Hematopoietic multipotent progenitor cell treated with erythropoietin and hydrocortisone succinate and interleukin-3 and kit ligand, for 6 days (in vitro differentiated cells): ENCODE data around the gene CATSPERZ.

Experiments
- DNase-seq: peaks from one replicate; pipeline ENCODE4 v3.0.0-alpha.2; 2015

Gene CATSPERZ

DNA sequence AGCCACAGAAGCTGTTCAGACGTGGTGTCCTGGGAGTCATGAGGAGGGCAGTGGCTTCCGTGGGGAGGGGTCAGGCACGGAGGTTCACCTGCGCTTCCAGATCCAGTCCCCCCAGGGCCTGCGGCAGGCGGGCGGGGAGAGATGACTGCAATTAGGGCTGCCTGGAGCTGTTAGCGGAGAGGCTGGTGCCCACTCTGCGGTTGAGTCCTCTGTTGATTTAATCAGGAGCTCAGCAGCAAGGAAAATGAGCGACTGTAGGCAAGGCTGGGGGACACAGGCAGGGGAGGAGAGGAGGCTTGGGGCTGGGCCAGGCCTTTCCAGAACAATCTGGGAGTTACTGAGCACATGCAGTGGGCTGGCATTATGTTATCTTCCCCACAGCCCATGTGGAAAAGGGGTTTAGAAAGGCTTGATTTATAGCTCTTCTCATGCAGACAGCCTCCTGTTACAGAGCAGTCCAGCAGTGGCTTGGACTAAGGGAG is 35.7 kb upstream of the CATSPERZ start:
- no peak for DNase-seq

DNA sequence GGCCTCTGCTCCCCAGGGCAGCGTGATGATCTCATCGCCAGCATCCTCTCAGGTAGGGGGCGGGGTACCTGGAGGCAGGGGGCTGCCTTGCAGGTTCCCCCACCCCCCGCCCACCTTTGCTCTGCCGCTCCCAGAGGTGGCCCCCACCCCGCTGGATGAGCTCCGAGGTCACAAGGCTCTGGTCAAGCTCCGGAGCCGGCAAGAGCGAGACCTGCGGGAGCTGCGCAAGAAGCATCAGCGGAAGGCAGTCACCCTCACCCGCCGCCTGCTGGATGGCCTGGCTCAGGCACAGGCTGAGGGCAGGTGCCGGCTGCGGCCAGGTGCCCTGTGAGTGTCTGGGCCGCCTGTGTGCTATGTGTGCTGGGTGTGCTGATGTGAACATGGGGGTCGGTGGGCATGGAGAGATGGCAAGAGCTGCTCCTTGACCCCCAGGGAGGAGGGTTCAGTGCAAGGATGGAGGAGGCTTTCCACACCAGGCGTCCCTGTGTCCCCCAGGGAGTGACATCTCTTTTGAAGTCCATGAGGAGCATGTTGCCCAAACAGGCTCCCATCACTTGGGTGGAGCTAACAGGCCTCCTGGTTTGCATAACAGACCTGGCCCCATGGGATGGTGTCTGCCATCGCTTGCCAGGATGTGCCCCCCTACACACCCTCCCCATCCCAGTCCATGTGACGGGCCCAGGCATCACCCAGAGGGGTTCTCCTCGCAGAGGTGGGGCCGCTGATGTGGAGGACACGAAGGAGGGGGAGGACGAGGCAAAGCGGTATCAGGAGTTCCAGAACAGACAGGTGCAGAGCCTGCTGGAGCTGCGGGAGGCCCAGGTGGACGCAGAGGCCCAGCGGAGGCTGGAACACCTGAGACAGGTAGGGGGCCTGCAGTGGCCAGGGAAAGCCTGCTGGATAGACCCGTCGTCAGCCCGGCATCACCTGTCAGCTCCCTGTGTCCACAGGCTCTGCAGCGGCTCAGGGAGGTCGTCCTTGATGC is 34.7 kb upstream of the CATSPERZ start:
- DNase-seq = no peak

DNA sequence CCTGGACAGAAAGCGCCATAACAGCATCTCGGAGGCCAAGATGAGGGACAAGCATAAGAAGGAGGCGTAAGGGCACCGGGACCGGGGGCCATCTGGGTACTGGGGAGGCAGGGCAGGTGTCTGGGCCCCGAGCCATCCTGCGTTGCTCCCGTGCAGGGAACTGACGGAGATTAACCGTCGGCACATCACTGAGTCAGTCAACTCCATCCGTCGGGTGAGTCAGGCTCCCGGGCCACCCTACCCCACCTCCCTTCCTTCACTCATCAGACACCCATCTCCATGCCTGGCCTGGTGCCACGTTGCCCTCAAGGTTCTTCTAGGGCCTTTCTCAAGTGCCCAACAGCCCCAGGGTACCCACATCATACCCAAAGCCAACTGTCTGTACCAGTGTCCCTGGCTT is 33.8 kb upstream of the CATSPERZ start:
- DNase-seq = no peak

DNA sequence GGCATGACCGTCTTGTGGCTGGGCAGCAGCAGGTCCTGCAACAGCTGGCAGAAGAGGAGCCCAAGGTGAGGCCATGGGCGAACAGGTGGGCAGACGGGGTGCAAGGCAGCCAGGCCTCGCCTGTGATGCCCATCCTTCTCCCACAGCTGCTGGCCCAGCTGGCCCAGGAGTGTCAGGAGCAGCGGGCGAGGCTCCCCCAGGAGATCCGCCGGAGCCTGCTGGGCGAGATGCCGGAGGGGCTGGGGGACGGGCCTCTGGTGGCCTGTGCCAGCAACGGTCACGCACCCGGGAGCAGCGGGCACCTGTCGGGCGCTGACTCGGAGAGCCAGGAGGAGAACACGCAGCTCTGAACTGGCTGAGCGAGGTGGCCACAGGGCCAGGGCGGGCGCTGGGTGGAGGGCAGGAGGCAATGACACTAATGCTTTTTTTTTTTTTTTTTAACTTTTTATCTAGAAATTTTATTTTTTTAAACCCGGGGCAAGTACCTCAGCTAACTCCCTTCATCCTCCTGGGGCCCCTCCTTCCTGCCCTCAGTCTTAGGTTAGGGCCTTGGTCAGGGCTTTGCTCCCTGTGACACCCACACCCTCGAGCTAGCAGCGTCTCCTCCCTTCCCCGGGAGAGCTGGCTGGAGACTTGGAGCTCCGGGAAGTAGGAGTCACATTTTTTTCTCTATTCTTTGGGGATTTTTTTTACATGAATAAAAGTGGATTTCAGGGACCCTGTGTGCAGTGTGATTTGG is 32.8 kb upstream of the CATSPERZ start:
- no peak for DNase-seq

DNA sequence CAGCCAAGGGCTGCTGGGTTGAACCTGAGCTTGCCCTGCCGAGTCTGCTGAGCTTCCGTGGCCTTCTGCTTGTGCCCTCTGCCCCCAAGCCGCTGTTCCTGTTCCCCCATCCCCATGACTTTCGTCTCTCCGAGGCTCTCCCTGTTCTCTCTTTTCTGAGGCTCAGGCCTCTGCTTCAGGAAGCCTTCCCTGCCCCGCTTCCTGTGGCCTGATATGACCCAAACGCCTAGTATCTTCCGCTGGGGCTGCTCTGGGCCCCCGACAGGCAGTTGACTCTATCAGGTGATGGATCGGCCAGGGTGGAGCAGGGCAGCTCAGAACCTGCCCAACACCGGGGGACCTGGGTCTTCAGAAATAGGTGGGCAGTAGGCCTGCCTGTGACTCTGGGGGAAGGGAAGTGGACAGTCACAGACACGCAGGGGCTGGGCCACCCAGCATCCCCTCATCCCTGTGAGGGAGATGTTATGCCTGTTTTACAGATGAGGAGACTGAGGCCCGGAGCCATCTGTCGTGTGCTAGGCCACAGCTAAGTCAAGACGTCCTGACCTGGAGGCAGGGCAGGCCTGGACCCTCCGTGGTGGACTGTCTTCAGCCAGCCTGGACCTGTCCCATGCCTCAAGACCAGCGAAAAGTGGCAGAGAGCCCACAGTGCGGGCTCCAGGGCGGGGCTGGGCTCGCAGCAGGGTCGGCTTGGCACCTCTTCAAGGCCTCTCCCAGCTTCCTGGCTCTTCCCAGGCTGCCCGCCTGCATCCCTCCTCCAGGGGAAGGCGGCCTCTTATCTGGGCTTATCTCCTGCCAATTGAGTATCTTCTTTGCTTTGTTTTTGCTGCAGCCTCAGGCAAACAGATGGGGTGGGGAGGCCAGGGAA is 31.9 kb upstream of the CATSPERZ start:
- DNase-seq = peak; percentile 71

DNA sequence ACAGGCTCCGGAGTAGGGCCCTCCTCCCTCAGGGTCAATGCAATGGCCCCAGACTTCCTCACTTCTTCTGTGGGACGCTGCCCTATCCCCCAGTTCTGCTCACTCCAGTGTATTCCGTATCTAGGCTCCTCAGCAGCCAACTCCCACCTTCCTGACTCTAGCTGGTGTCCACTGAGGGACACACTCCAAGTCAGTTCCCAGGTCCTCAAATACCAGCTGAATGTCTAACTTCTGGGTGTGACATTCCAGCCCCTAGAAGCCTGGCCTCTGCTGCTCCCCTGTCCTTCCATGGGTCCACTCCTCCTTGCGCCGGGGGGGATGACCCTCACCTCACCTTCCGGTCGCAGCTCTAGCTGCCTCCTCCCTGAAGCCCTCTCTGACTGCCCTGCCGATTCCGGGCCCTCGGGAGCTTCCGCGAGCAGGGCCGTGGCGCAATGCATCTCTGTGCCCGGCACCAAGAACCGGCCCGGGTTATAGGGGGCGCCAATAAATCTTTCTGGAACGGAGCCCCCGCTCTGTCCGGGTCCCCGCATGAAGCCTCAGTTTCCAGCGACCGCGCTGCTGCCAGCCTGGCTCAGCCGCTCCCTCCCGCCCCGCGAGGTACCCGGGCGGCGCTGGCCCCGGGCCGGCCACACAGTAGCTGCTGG is 31.1 kb upstream of the CATSPERZ start:
- DNase-seq = peak; percentile 67

DNA sequence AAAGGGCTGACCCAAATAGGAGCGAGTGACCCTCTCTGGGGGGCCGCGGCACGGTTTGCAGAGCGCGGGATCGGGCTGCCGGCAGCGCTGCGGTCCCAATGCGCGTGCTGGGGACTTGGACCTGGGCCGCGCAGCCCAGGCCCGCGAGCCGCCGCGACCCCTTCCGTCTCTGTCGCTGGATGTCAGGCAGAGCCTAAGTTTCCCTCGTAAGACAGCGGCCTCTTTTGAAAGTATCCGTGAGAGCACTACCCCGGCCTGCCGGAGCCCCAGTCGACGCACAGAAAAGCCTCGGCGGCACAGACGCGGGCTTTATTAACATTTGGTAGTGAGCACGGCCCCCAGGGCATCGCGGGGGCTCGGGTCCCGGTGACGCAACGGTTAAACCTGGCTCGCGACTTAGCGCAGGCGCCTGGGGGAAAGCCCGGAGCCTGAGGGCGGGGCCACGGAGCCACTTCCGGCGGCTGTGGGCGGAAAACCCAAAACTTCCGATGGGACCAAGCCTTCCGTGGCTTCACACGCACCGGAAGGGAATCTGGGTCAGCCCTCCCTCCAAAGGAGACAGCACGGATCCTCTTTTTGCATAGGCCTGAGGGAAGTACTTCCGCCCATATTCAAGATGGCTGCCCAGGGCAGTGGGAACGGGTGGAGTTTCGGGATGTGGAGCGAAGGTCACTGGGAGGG is 30.5 kb upstream of the CATSPERZ start:
- peak; percentile 99 for DNase-seq

DNA sequence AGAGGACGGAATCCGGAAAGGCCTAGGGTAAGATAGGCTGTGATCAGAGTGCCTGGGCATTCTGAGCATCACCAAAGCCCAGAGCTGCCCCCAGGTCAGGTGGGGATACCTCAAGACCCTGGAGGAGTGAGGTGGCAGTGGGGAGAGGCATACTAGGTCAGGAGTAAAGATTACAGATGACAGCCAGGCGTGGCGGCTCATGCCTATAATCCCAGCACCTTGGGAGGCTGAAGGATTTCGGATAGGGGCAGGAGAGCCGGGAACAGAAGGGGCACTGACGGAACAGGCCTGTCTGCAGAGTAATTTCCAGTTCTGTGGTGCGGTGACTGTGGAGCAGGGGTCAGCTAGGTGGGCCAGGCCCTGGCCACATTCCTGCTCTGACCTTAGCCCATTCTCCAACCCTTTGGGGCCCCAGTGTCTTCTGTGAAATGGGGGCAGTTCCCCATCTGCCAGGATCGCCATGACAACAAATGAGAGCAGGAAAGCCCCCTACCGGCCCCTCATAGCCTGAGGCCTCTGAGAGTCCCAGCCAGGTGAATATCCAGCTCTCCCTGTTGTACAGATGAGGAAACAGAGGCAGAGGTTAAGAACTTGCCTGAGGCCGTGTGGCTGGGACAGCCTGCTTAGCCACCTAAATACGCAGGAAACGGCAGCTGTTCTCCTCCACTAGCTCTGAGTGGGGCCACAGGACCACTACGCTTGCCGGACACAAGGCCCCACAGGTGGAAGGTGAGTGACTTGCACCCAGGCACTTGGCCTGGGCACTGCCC is 24.9 kb upstream of the CATSPERZ start:
- no peak for DNase-seq

DNA sequence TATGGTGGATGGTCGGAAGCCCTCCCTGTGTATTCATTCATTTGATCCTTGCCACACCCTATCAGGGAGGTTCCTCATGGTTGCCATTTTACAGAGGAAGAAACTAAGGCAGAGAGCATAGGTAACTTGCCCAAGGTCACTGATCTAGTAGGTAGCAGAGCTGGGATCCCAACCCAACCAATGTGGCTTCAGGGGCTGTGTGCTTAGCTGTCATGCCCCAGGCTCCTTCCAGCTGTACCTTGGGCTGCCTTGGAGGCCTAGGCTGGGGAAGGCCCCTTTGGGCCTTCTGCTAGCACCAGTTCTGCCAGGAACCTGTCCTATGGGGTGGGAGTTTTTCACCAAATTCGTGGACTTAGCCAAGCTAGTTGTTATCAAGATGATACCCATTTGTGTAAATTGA is 24.3 kb upstream of the CATSPERZ start:
- no peak for DNase-seq

DNA sequence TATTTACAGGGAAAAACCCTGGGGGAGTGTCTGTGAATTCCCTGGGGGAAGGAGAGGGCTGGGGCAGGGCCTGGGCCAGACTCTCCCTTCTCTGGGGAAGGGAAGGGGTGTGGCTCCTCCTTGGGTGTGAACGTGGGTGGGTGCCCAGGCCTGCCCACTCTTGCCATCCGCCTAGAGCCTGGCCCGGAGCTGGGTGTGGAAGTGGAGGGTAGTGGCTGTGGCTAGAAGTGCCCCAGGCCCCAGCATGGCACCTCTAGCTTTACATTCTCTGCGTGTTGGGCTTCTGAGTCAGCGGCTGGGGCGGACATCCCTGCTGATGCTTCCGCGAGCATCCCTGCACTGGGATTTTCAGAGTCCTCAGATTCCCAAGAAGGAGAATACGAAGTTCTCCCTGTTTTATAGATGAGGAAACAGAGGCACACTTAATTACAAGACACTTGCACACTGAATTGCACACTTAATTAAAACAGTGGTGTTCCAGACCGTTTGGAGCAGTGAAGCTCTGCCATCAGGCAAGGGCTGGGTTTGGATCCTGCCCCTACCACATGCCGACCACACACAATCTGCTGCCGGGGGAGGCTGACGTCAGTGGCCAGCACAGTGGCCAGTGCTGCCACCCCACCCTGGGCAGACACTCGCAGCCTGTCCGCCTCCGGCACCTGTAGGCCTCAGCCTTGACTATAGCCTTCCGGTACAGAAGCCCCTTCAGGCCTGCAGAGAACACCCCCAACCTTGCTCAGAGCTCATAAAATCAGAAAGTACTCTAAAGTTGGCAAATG is 23.3 kb upstream of the CATSPERZ start:
- peak; percentile 72 for DNase-seq

DNA sequence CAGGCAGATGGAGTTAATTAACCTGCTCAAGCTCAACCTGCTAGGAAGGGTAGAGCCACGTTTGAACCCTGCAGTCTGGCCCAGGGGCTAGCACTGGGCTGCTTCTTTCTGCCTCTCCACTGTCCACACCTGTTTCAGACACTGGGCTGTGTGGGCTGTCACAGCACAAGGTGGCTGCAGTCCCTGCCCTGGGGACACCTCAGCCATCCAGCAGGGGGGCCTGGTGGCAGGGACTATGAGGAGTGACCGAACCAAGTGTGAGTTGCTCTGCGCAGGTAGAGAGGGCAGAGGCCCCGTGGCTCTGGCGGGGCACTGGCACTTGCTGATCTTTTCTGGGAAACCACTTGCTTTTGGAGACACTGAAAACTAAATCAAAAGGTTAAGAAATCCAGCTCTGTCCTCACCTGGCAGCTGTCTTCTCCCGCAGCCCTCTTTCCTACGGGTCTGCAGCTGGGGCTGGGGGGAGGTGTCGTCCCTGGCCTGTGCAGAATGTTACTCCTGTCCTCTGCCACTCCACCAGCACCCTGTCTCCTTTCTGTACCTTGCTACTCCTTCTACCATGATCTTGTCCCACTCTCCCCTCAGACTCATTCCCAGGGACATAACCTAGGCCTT is 21.5 kb upstream of the CATSPERZ start:
- no peak for DNase-seq

DNA sequence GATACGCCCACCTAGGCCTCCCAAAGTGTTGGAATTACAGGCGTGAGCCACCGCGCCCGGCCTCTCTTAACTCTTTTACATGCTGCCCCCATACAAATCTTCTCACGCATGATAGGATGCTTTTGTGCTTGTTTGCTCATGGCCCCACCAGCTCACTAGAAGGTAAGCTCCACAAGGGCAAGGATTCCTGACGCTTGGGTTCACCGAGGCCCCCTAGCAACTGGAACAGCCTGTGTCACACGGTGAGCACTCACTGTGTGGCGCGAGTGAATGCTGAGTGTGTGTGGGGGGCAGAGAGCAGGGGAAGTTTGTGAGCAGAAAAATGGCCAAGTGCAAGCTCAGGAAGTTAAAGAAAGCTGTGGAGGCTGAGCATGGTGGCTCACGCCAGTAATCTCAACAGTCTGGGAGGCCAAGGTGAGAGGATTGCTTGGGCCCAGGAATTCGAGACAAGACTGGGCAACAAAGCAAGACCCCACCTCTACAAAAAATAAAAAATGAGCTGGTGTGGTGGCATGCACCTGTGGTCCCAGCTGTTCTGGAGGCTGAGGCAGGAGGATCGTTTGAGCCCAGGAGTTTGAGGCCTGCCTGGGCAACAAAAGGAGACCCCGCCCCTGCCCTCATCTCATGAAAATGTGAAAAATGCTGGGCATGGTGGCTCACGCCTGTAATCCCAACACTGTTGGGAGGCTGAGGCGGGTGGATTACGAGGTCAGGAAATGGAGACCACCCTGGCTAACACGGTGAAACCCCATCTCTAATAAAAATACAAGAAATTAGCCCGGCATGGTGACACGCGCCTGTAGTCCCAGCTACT is 18.0 kb upstream of the CATSPERZ start:
- DNase-seq = no peak

DNA sequence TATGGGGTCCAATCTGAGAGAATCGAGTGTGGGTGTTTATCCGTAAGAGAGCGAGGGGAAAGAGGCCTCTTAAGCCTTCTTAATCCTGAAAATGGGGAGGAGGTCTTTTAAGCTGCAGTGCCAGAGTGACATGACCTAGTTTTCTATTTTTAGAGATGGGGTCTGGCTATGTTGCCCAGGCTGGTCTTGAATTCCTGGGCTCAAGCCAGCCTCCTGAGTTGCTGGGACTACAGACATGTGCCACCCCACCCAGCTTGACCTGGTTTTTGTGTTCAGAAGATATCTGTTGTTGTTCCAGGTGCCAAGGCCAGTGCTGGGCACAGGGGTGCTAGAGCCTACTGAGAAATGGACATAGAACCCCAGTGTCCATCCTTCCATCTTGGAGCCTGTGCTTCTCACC is 17.1 kb upstream of the CATSPERZ start:
- no peak for DNase-seq

DNA sequence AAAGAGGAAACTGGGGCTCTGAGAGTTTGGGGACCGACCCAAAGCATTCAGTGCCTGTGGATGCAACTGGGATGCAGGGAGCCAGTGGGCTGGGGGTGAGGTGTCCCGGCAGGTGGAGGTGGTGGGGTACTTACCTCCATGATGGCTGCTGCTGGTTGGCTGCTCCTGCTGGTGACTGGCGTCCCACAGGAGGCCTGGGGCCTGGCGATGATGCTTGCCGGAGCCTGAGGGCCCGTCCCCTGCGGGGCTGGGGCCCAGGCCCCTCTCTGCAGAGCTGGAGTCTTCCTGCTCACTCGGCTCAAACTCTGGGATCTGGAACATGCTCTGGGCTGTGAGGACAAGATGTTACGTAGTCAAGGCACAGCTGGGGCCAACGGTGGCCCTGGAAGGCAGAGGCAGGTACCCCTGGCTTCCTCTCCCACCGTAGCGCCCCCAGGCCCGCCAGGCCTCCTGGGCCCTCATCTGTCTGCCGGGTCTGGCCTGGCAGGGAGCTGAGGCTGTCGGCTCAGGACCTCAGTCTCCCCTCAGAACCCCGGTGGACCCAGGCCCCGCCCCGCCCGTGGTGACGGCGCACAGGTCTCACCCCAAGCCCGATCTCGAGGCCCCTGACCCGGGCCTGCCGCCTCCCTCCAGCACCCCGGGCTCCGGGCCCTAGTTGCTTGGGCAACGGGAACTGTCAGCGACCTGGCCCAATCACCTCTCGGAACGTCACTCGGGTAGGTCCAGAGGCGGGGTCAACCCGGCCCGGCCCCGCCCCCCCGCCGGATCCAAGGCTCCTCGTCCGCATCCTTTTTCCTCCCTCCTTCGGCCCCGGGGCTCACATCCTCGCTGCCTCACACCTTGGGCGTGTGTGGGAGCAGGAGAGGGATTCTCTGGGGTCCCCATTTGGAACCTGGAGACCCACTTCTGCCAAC is 15.9 kb upstream of the CATSPERZ start, which contains the start of gene BAD:
Gene BAD, minus strand, starts transcription at position 618 of the 914 bp plus-strand sequence. Its CDS starts 297 bp downstream, at position 321.
- peak; percentile 98 for DNase-seq

DNA sequence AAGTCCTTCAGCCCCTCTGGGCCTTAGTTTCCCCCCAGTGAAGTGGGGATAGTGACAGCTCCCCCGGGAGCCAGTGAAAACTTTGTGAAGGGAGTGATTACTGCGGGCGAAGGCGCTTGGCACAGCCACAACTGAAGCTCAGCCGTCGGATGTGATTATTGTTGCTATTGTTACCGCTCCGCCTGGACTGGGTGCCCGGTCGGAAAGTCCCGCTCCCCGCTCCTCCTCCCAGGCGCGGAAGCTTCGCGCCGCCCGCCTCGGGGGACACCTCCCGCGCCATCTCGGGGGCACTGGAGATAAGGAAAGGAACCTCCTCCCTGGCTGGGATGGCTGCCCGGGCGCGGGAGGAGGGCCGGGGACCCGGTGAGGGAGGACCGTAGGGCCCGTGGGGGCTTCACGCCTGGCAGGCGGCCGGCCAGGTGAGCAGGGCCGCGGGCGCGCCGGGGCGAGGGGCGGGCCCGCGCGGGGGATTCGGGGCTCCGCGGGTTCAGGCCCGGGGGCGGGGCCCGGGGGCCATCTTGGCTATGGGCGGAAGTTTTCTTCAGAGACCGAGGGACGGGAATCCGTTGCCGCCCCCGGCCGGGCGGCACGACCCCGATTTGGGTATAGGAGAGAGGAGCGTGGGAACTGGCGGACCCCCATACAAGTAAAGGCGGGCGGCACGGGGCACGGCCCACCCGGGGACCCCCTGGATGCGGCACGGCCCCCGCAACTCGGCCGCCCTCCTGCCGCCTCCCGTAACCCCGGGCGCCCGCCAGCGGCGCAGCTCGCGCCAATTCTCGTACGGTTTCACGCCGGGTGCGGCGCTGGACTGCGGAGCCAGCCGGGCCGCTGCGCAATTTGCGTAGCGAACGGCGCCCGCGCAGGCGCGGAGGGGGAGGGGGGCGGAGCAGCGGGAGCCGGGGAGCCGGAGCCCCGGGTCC is 14.9 kb upstream of the CATSPERZ start, which contains the start of gene GPR137:
Gene GPR137, plus strand, starts transcription at position 887 of the 923 bp plus-strand sequence. CDS start 677 bp downstream, outside the sequence.
- peak; percentile 89 for DNase-seq
